KMS-11 (cell line): ENCODE data around the gene ADAMTS6.

Experiments
- H2AFZ ChIP-seq: fragments of 200-600 bp; sonication (generic); 2 replicates; pipeline ENCODE4 v1.6.1; 2016; ENCODE audit warnings: antibody characterized with exemption, mixed run types, low read depth
- H3K27ac ChIP-seq: fragments of 200-600 bp; sonication (generic); 2 replicates; pipeline ENCODE4 v1.6.1; 2016; ENCODE audit warnings: mild to moderate bottlenecking, mixed run types
- H3K27me3 ChIP-seq: fragments of 200-600 bp; sonication (generic); 2 replicates; pipeline ENCODE4 v1.6.1; 2017; ENCODE audit warnings: mild to moderate bottlenecking, low read depth, mixed run types, moderate library complexity; ENCODE audit not compliant: insufficient read depth
- H3K36me3 ChIP-seq: fragments of 200-600 bp; sonication (generic); 2 replicates; pipeline ENCODE4 v1.6.1; 2017; ENCODE audit warnings: mild to moderate bottlenecking, mixed run types; ENCODE audit not compliant: insufficient read depth
- H3K4me1 ChIP-seq: fragments of 200-600 bp; sonication (generic); 2 replicates; pipeline ENCODE4 v1.6.1; 2016; ENCODE audit warnings: mild to moderate bottlenecking, low read depth, mixed run types; ENCODE audit not compliant: poor library complexity, severe bottlenecking
- H3K4me2 ChIP-seq: fragments of 200-600 bp; sonication (generic); 2 replicates; pipeline ENCODE4 v1.7.0; 2016; ENCODE audit warnings: mild to moderate bottlenecking, mixed run types
- H3K4me3 ChIP-seq: fragments of 200-600 bp; sonication (generic); IDR thresholded peaks from 2 replicates; pipeline ENCODE4 v1.6.1; 2017; ENCODE audit warnings: low read depth, low read length, mixed read lengths; ENCODE audit not compliant: insufficient read depth
- H3K79me2 ChIP-seq: fragments of 200-600 bp; sonication (generic); 2 replicates; pipeline ENCODE4 v1.6.1; 2016; ENCODE audit warnings: low read depth, mixed run types; ENCODE audit not compliant: insufficient read depth
- H3K9ac ChIP-seq: fragments of 200-600 bp; sonication (generic); 2 replicates; pipeline ENCODE4 v1.6.1; 2016; ENCODE audit warnings: mild to moderate bottlenecking, mixed run types
- H4K20me1 ChIP-seq: fragments of 200-600 bp; sonication (generic); 2 replicates; pipeline ENCODE4 v1.6.1; 2016; ENCODE audit warnings: mild to moderate bottlenecking, mixed run types; ENCODE audit not compliant: insufficient read depth
- CTCF ChIP-seq: fragments of 200-600 bp; sonication (generic); conservative IDR thresholded peaks from 2 replicates; pipeline ENCODE4 v1.6.1; 2017; ENCODE audit warnings: low read depth, mild to moderate bottlenecking, antibody characterized with exemption, low read length, moderate library complexity, mixed read lengths

Gene ADAMTS6

GRCh38 chr5:65117525-65117924, 364.2 kb downstream of the ADAMTS6 start:
- no peak overlapping the region for H3K4me3 ChIP-seq
- H3K4me2 ChIP-seq = no peak overlapping the region
- no peaks in the 10 kb centered on the region for H3K36me3 ChIP-seq
- no peak overlapping the region for H3K27ac ChIP-seq
- TF ChIP-seq CTCF = no peak
- no peak overlapping the region for H2AFZ ChIP-seq
- no peaks in the 10 kb centered on the region for H4K20me1 ChIP-seq
- H3K9ac ChIP-seq = no peak overlapping the region
- no peaks in the 10 kb centered on the region for H3K79me2 ChIP-seq
- H3K4me1 ChIP-seq = no peaks in the 10 kb centered on the region
- H3K27me3 ChIP-seq = no peaks in the 10 kb centered on the region

- H3K9ac ChIP-seq = no peak overlapping the region
- no peaks in the 10 kb centered on the region for H3K4me1 ChIP-seq
- H3K4me2 ChIP-seq = no peak overlapping the region
- no peaks in the 10 kb centered on the region for H3K36me3 ChIP-seq
- no peaks in the 10 kb centered on the region for H3K79me2 ChIP-seq
- H3K4me3 ChIP-seq = no peak overlapping the region
- H3K27ac ChIP-seq = no peak overlapping the region
- no peaks in the 10 kb centered on the region for H3K27me3 ChIP-seq
- H2AFZ ChIP-seq = no peak overlapping the region
- H4K20me1 ChIP-seq = no peaks in the 10 kb centered on the region
- no peak for TF ChIP-seq CTCF
Measured at GRCh38 chr5:65113771-65114170, 367.9 kb downstream of the ADAMTS6 start.

GRCh38 chr5:65111961-65112658, 369.6 kb downstream of the ADAMTS6 start:
- H3K27me3 ChIP-seq = no peaks in the 10 kb centered on the region
- no peak for TF ChIP-seq CTCF
- H4K20me1 ChIP-seq = no peaks in the 10 kb centered on the region
- H3K79me2 ChIP-seq = no peaks in the 10 kb centered on the region
- H3K36me3 ChIP-seq = no peaks in the 10 kb centered on the region
- no peak overlapping the region for H3K27ac ChIP-seq
- H3K4me2 ChIP-seq = no peak overlapping the region
- no peak overlapping the region for H2AFZ ChIP-seq
- no peaks in the 10 kb centered on the region for H3K4me1 ChIP-seq
- H3K4me3 ChIP-seq = no peak overlapping the region
- H3K9ac ChIP-seq = no peak overlapping the region

- TF ChIP-seq CTCF = no peak
- Histone ChIP-seq H3K79me2 (no peaks in the 10 kb centered on the region), H3K36me3 (no peaks in the 10 kb centered on the region), H2AFZ (no peak overlapping the region), H3K27ac (no peak overlapping the region), H3K4me3 (no peak overlapping the region), H3K4me1 (no peaks in the 10 kb centered on the region), H3K27me3 (no peaks in the 10 kb centered on the region), H3K9ac (no peak overlapping the region), H4K20me1 (no peaks in the 10 kb centered on the region), H3K4me2 (no peak overlapping the region)
Measured at GRCh38 chr5:65108786-65109743, 372.7 kb downstream of the ADAMTS6 start.
